OCI-LY3 (cell line): ENCODE measurements around the gene GALNT18.

Experiments
- EZH2phosphoT487 ChIP-seq: fragments of 200-600 bp; shearing (Covaris generic); IDR thresholded peaks from 2 replicates; pipeline ENCODE4 v1.6.1; 2018; ENCODE audit warnings: antibody characterized with exemption, mixed run types, low read depth
- TF ChIP-seq, protein P1 (sequence below): fragments of 200-600, 300-600 bp; sonication (generic); IDR thresholded peaks from 2 replicates; pipeline ENCODE4 v1.5.1; 2014; ENCODE audit warnings: antibody characterized with exemption, low read length, low read depth

DNA sequence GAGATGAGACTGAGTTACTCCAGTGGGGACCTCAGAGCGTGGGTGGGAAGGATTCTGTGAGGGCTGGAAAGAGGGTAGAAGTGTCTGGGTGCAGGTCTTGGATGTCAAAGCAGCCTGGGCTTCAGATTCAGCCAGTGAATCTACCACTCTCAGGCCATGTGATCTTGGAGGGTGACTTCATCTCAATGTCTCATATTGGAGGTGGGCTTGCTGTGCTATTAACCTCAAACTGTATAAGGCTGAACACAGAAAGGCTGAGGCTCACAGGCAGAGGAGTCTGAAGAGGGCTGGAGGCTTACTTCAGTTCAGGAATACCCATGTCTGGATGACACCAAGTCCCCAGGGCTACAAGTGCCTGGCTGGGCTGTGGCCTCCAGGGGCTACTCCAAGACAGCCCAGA is 332.1 kb downstream of the GALNT18 start:
- TF ChIP-seq, protein P1, sequence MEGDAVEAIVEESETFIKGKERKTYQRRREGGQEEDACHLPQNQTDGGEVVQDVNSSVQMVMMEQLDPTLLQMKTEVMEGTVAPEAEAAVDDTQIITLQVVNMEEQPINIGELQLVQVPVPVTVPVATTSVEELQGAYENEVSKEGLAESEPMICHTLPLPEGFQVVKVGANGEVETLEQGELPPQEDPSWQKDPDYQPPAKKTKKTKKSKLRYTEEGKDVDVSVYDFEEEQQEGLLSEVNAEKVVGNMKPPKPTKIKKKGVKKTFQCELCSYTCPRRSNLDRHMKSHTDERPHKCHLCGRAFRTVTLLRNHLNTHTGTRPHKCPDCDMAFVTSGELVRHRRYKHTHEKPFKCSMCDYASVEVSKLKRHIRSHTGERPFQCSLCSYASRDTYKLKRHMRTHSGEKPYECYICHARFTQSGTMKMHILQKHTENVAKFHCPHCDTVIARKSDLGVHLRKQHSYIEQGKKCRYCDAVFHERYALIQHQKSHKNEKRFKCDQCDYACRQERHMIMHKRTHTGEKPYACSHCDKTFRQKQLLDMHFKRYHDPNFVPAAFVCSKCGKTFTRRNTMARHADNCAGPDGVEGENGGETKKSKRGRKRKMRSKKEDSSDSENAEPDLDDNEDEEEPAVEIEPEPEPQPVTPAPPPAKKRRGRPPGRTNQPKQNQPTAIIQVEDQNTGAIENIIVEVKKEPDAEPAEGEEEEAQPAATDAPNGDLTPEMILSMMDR: no peak
- TF ChIP-seq EZH2phosphoT487: no peak
